ENCODE results near the gene MEF2A.

The MEF2A gene

DNA sequence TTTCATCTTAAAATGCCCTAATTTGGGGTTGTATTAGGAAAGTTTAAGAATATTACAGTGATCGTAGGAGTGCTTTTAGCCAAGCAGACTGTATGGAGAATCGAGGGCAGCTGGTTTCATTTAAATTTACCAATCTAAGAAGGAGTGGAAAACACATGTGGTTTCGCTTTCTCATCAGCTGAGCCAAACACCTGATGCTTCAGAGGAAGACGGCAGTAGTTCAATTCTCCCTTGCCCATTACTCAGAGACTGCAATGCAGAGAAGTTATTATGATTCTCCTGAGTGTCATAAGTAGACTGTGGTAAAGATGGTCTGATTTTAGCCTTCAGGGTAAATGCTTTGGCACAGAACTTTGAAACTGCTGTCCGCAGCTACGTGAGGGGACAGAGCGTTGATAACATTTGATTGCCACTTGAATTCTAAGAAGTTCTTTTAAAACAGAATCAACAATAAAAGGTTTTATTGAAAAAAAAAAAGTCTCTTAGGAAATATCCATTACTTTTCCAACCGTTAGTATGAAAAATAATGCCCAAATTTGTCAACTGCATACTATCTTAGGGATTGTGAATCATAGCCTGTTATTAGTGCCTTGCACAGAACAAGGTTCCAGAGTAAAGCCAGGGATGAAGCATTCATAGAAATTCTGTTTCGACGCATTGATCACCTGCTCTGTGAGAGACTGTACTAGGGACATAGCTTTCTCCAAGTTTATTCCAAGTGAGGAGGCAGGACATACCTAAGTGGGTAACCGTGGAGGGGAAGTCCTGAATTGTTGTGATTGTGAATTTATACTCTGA is 141.9 kb downstream of the MEF2A start:
- Histone ChIP-seq H3K9me3 (no peaks in the 10 kb centered on the region), H3K4me1 (peaks cover 0 to 65% (median 34%) of the 10 kb centered on the region in 4 donors), H3K27ac (peak overlapping the region; percentile 63 to 67), H3K36me3 (peaks cover 16 to 24% (median 16%) of the 10 kb centered on the region in 3 donors), H3K4me3 (peak overlapping the region; percentile 16 to 21), H3K27me3 (no peaks in the 10 kb centered on the region)
- TF ChIP-seq, protein P1, sequence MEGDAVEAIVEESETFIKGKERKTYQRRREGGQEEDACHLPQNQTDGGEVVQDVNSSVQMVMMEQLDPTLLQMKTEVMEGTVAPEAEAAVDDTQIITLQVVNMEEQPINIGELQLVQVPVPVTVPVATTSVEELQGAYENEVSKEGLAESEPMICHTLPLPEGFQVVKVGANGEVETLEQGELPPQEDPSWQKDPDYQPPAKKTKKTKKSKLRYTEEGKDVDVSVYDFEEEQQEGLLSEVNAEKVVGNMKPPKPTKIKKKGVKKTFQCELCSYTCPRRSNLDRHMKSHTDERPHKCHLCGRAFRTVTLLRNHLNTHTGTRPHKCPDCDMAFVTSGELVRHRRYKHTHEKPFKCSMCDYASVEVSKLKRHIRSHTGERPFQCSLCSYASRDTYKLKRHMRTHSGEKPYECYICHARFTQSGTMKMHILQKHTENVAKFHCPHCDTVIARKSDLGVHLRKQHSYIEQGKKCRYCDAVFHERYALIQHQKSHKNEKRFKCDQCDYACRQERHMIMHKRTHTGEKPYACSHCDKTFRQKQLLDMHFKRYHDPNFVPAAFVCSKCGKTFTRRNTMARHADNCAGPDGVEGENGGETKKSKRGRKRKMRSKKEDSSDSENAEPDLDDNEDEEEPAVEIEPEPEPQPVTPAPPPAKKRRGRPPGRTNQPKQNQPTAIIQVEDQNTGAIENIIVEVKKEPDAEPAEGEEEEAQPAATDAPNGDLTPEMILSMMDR (IDR thresholded peaks at IDR 0.05): no peak
- intact Hi-C loops (cut with DNase I; ENCODE audit: low total_unique reads): loop anchor here (5.0 kb wide), 1 partner anchor 420 kb away; no protein-coding TSS in a partner anchor
- no peak for DNase-seq

DNA sequence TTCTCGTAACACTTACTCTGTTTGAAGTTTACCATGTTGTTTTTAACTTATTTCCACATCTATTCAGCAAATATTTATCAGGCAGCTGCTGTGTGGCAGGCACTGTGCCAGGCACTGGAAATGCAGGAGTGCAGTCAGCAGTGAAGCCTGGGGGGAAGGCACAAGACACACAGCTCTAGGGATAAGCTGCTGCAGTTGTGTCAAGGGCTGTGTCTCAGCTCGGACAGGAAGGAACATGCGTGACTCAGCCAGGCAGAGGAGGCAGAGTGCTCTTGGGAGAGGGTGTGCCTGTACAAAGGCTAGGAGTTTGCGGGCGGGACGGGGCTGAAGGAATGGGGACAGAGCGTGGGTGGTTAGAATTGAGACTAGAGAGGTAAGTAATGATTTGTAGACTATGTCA is 142.8 kb downstream of the MEF2A start:
- TF ChIP-seq, protein P1 (IDR thresholded peaks at IDR 0.05): no peak
- peaks cover 0 to 57% (median 33%) of the 10 kb centered on the region in 4 donors for H3K4me1 ChIP-seq
- intact Hi-C loops (cut with DNase I; ENCODE audit: low total_unique reads): loop anchor here (5.0 kb wide), 1 partner anchor 421 kb away; no protein-coding TSS in a partner anchor
- peak; percentile 90 to 92 for DNase-seq
- peak overlapping the region; percentile 63 to 67 for H3K27ac ChIP-seq
- peaks cover 21 to 30% (median 22%) of the 10 kb centered on the region in 3 donors for H3K36me3 ChIP-seq
- H3K4me3 ChIP-seq: no peak overlapping the region
- H3K27me3 ChIP-seq: no peaks in the 10 kb centered on the region
- no peaks in the 10 kb centered on the region for H3K9me3 ChIP-seq

DNA sequence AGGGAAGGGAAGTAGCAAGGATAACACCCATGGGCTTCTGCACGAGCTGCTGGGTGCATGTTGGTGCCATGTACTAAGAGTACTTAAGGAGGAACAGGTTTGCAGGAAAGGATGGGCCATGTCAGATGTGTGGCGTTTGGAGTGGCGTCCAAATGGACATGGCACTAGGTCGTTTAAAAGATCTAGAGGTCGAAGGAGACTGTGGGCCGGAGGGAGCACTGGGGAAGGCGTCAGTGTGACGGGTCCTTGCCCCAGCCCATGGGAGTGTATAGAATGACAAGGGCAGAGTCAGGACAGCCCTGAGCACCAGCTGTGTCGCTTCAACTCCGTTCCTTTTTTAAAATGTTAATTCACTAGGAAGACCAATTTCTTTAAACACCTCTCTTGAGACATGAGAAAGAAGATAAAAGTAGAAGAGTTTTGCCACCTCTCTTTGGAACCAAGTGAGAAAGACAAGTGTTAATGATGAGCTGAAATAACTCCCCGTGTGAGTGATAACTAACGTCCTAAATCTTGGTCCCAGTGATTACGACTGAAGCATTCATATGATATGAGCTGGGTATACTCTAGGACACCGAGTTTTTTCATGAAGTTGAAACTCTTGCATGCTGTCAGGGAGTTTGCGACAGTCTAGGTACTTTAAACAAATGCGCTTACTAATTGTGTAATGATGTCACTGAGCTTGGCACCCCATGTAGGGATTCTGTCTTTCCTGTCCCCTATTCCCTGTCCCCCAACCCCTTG is 143.6 kb downstream of the MEF2A start:
- Histone ChIP-seq H3K9me3 (no peaks in the 10 kb centered on the region), H3K27me3 (no peaks in the 10 kb centered on the region), H3K4me3 (no peak overlapping the region), H3K36me3 (peaks cover 22 to 30% (median 26%) of the 10 kb centered on the region in 3 donors), H3K4me1 (peaks cover 0 to 48% (median 29%) of the 10 kb centered on the region in 4 donors), H3K27ac (peak overlapping the region; percentile 63 to 67)
- intact Hi-C loops (cut with DNase I; ENCODE audit: low total_unique reads): loop anchor here (5.0 kb wide), 1 partner anchor 422 kb away; no protein-coding TSS in a partner anchor
- DNase-seq: no peak
- TF ChIP-seq, protein P1 (IDR thresholded peaks at IDR 0.05): no peak

DNA sequence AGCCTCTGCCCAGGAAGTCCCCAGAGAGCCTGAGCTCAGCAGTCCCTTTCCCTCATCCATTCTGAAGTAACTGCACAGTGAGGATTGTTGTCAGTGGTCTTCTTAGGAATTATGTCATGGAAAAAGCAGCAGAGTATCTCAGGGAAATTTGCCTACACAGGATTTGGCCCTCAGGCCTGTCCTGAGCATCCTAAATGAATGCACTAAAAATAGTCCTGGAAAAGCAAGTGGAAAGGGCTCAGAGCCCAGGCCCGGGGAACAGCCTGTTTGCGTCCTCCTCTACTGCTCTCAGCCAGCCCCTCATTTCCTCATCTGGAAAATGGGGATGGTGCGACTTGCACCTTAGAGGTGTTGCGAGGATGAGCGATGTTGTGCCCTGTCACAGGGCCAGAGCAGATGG is 145.8 kb downstream of the MEF2A start:
- TF ChIP-seq, protein P1 (IDR thresholded peaks at IDR 0.05): no peak
- intact Hi-C loops (cut with DNase I; ENCODE audit: low total_unique reads): loop anchor here (5.0 kb wide), 1 partner anchor 434 kb away; no protein-coding TSS in a partner anchor
- H3K27me3 ChIP-seq: no peaks in the 10 kb centered on the region
- H3K9me3 ChIP-seq: no peaks in the 10 kb centered on the region
- DNase-seq: no peak
- H3K4me1 ChIP-seq: peaks cover 0 to 50% (median 32%) of the 10 kb centered on the region in 4 donors
- H3K27ac ChIP-seq: peak overlapping the region; percentile 8 to 29
- no peak overlapping the region for H3K4me3 ChIP-seq
- H3K36me3 ChIP-seq: peaks cover 26 to 40% (median 29%) of the 10 kb centered on the region in 3 donors

DNA sequence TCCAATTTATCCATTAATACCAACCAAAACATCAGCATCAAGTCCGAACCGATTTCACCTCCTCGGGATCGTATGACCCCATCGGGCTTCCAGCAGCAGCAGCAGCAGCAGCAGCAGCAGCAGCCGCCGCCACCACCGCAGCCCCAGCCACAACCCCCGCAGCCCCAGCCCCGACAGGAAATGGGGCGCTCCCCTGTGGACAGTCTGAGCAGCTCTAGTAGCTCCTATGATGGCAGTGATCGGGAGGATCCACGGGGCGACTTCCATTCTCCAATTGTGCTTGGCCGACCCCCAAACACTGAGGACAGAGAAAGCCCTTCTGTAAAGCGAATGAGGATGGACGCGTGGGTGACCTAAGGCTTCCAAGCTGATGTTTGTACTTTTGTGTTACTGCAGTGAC is 146.6 kb downstream of the MEF2A start:
- Histone ChIP-seq H3K4me1 (peaks cover 0 to 50% (median 35%) of the 10 kb centered on the region in 4 donors), H3K27ac (peak overlapping the region; percentile 8 to 29), H3K36me3 (peaks cover 26 to 40% (median 29%) of the 10 kb centered on the region in 3 donors), H3K27me3 (no peaks in the 10 kb centered on the region), H3K4me3 (no peak overlapping the region), H3K9me3 (no peaks in the 10 kb centered on the region)
- TF ChIP-seq, protein P1 (IDR thresholded peaks at IDR 0.05): no peak
- intact Hi-C loops (cut with DNase I; ENCODE audit: low total_unique reads): loop anchor here (5.0 kb wide), 1 partner anchor 435 kb away; no protein-coding TSS in a partner anchor
- no peak for DNase-seq
